Endodermal cell (in vitro differentiated cells): Measurements from ENCODE around the gene TUBB3. TPM values are rescaled to one million over a fixed set of nuclear protein-coding genes. Genes with fewer than 3 reads are reported as not detected.

Experiments
- DNase-seq: peaks from one replicate; pipeline ENCODE4 v3.0.0-alpha.2; 2017
- H3K27ac ChIP-seq: 2 replicates; pipeline ENCODE4 v1.5.1; 2013; ENCODE audit warnings: mild to moderate bottlenecking, low read depth, low read length, moderate library complexity
- H3K27me3 ChIP-seq: 2 replicates; pipeline ENCODE4 v1.6.1; 2013; ENCODE audit warnings: mild to moderate bottlenecking, low read length, moderate library complexity; ENCODE audit not compliant: insufficient read depth, control insufficient read depth, poor library complexity, severe bottlenecking
- H3K36me3 ChIP-seq: 2 replicates; pipeline ENCODE4 v1.7.0; 2013; ENCODE audit warnings: mild to moderate bottlenecking, low read length, moderate library complexity; ENCODE audit not compliant: control insufficient read depth, insufficient read depth
- H3K4me1 ChIP-seq: one replicate; pipeline ENCODE4 v1.7.0; 2013; ENCODE audit warnings: low read length; ENCODE audit not compliant: control insufficient read depth, insufficient read depth
- H3K4me3 ChIP-seq: 2 replicates; pipeline ENCODE4 v1.5.1; 2013; ENCODE audit warnings: mild to moderate bottlenecking, low read length, moderate library complexity
- H3K9ac ChIP-seq: 2 replicates; pipeline ENCODE4 v1.6.1; 2013; ENCODE audit warnings: mild to moderate bottlenecking, low read length, moderate library complexity; ENCODE audit not compliant: poor library complexity, severe bottlenecking; ENCODE audit errors: extremely low read depth
- H3K9me3 ChIP-seq: 2 replicates; pipeline ENCODE4 v1.6.1; 2013; ENCODE audit warnings: mild to moderate bottlenecking, low read length, moderate library complexity; ENCODE audit not compliant: control insufficient read depth
- H3K27ac Mint-ChIP-seq: 2 replicates; pipeline ENCODE4 v1.8.0; 2020; ENCODE audit warnings: mixed read lengths
- H3K27me3 Mint-ChIP-seq: 2 replicates; pipeline ENCODE4 v1.8.0; 2021; ENCODE audit warnings: mild to moderate bottlenecking, mixed read lengths; ENCODE audit not compliant: insufficient read depth
- H3K36me3 Mint-ChIP-seq: 2 replicates; pipeline ENCODE4 v1.8.0; 2020; ENCODE audit warnings: low read depth, mixed read lengths
- H3K4me1 Mint-ChIP-seq: 2 replicates; pipeline ENCODE4 v1.8.0; 2020; ENCODE audit warnings: mixed read lengths
- H3K4me3 Mint-ChIP-seq: 2 replicates; pipeline ENCODE4 v1.8.0; 2020; ENCODE audit warnings: mild to moderate bottlenecking, moderate library complexity, mixed read lengths
- H3K9me3 Mint-ChIP-seq: 2 replicates; pipeline ENCODE4 v1.8.0; 2020; ENCODE audit warnings: mild to moderate bottlenecking, mixed read lengths
- WGBS, 2 experiments: methylation state at CpG; one replicate each; pipeline versions ENCODE4 v1.1.5 to v1.1.7; 2013; ENCODE audit warnings: missing lambda C conversion rate in 2 of 2, mixed read lengths in 1 of 2; ENCODE audit not compliant: insufficient coverage in 1 of 2, insufficient read length in 1 of 2; 5-methylcytosine and 5-hydroxymethylcytosine counted together
- total RNA-seq, 2 donors: library from RNA; stranded (reverse); fragmentation: NEBNext Ultra II Directional in 1 of 2; extraction: Animal tissue kit (Norgen Biotek cat#: 25700) in 1 of 2; gene quantifications; 2 replicates in 1 of 2; 3 replicates in 1 of 2; pipeline ENCODE4 v1.2.1, GENCODE V29; 2021
- TF ChIP-seq, protein P1 (sequence below): fragments of 200-600 bp; sonication (generic); conservative IDR thresholded peaks from 2 replicates; pipeline ENCODE4 v1.5.0; 2021; ENCODE audit warnings: antibody characterized with exemption, mild to moderate bottlenecking

The TUBB3 gene
- total RNA-seq, 2 donors from 2014 or later = 109 to 140 TPM

DNA sequence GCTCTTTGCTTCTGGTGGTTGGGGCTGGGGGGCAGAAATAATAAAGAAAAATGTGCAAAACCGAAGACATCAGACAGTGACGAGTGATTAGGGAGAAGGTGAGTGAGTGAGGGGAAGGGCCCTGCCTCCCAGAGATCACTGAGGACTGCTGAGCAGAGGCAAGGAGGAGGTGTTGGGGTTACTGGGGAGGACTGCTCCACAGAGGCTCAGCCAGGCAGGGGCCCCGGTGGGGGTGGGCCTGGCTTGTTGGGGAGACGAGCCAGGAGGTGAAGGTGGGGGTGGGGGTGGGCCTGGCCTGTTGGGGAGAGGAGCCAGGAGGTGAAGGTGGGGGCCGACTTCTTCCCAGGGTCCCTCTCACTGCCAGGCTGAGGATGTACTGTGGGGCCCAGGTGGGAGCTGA is 23.4 kb downstream of the TUBB3 start:
- Mint-ChIP-seq H3K9me3 (peaks cover 3% of the 10 kb centered on the region), H3K27ac (no peak overlapping the region), H3K36me3 (no peaks in the 10 kb centered on the region), H3K4me3 (no peak overlapping the region), H3K27me3 (peaks cover 37% of the 10 kb centered on the region), H3K4me1 (no peaks in the 10 kb centered on the region)
- H3K9me3 ChIP-seq = peaks cover 4% of the 10 kb centered on the region
- H3K4me1 ChIP-seq = no peaks in the 10 kb centered on the region
- TF ChIP-seq, protein P1, sequence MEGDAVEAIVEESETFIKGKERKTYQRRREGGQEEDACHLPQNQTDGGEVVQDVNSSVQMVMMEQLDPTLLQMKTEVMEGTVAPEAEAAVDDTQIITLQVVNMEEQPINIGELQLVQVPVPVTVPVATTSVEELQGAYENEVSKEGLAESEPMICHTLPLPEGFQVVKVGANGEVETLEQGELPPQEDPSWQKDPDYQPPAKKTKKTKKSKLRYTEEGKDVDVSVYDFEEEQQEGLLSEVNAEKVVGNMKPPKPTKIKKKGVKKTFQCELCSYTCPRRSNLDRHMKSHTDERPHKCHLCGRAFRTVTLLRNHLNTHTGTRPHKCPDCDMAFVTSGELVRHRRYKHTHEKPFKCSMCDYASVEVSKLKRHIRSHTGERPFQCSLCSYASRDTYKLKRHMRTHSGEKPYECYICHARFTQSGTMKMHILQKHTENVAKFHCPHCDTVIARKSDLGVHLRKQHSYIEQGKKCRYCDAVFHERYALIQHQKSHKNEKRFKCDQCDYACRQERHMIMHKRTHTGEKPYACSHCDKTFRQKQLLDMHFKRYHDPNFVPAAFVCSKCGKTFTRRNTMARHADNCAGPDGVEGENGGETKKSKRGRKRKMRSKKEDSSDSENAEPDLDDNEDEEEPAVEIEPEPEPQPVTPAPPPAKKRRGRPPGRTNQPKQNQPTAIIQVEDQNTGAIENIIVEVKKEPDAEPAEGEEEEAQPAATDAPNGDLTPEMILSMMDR = no peak
- no peak overlapping the region for H3K27ac ChIP-seq
- DNase-seq = no peak
- no peaks in the 10 kb centered on the region for H3K36me3 ChIP-seq
- H3K4me3 ChIP-seq = no peak overlapping the region
- 87 to 100% methylated on average over 1 to 5 of the region's 5 CpGs for WGBS, 2 experiments
- H3K9ac ChIP-seq = no peak overlapping the region
- H3K27me3 ChIP-seq = peaks cover 16% of the 10 kb centered on the region

DNA sequence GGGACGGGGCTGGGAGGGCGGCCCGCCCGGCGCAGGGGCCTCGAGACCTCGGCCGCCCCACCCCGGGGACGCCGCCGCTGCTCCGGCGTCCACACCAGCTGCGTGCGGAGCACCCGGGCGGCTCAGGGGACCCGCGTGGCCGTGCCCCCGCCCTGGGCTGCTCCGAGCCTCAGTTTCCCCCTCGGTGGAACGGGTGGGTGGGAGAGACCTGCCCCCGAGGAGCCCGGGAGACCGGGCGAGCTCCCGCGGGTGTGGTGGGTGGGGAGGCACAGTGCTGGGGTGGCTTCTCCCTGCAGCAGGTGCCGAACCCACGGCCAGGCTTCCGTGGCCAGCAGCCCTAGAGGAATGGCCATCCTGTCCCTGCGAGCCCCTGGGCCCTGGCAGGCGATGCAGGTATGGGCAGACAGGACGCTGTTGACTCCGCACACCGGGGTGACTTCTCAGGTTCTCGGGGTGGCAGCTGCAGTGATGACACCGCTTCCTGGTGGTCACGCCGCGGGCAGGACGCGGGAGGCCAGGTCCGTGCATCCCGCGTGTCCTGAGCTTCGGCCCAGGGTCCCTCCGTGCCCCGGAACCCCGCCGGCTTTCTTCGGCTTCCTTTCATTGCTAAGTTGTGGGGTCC is 26.1 kb downstream of the TUBB3 start:
- Mint-ChIP-seq H3K27ac (no peak overlapping the region), H3K4me3 (peak overlapping the region; percentile 62), H3K9me3 (peaks cover 3% of the 10 kb centered on the region), H3K36me3 (no peaks in the 10 kb centered on the region), H3K27me3 (peaks cover 35% of the 10 kb centered on the region), H3K4me1 (no peaks in the 10 kb centered on the region)
- peaks cover 4% of the 10 kb centered on the region for H3K9me3 ChIP-seq
- H3K36me3 ChIP-seq = no peaks in the 10 kb centered on the region
- H3K27me3 ChIP-seq = peaks cover 16% of the 10 kb centered on the region
- WGBS, 2 experiments = 29 to 46% methylated on average over 31 to 55 of the region's 55 CpGs
- H3K4me1 ChIP-seq = no peaks in the 10 kb centered on the region
- no peak overlapping the region for H3K9ac ChIP-seq
- H3K27ac ChIP-seq = no peak overlapping the region
- TF ChIP-seq, protein P1 = no peak
- DNase-seq = peak; percentile 58
- peak overlapping the region; percentile 80 for H3K4me3 ChIP-seq

DNA sequence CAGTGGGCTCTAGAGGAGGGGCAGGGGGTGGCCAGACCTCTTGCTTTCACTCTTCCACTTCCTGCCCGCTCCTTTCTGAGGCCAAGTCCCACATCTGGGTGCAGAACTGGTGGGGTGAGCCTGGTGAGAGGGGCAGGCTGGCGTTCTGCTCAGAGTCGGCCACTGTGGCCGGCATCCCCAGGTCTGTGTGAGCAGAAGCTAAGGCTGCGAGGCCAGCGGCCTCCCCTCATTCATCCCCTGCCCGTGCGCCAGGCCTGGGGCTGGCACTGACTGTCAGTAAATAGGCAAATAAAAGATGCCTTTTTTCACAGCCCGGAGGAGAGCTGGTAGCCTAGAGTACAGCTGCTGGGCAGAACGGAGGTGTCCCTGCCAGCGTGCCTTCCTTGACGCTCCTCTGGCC is 26.6 kb downstream of the TUBB3 start:
- peak overlapping the region; percentile 62 for H3K4me3 Mint-ChIP-seq

More for the DNA sequence above, 26.6 kb downstream of the TUBB3 start:
- no peak overlapping the region for H3K27ac Mint-ChIP-seq
- no peaks in the 10 kb centered on the region for H3K4me1 ChIP-seq
- H3K27me3 Mint-ChIP-seq = peaks cover 34% of the 10 kb centered on the region
- no peak for DNase-seq
- peaks cover 3% of the 10 kb centered on the region for H3K9me3 Mint-ChIP-seq
- no peak overlapping the region for H3K9ac ChIP-seq
- peaks cover 4% of the 10 kb centered on the region for H3K9me3 ChIP-seq
- H3K27ac ChIP-seq = no peak overlapping the region
- 93 to 100% methylated on average over 8 to 12 of the region's 12 CpGs for WGBS, 2 experiments
- H3K36me3 Mint-ChIP-seq = peaks cover 5% of the 10 kb centered on the region
- TF ChIP-seq, protein P1 = no peak
- peaks cover 16% of the 10 kb centered on the region for H3K27me3 ChIP-seq
- no peaks in the 10 kb centered on the region for H3K4me1 Mint-ChIP-seq
- peak overlapping the region; percentile 80 for H3K4me3 ChIP-seq
- H3K36me3 ChIP-seq = peaks cover 4% of the 10 kb centered on the region
